LNCaP clone FGC (cell line): ENCODE results near the gene IGF2R.

Source experiments
- DNase-seq: peaks from one replicate; pipeline ENCODE4 v3.0.0-alpha.2; 2011; ENCODE audit warnings: low read depth
- H3K4me3 ChIP-seq: 2 replicates; pipeline ENCODE4 v1.5.1; 2011; ENCODE audit warnings: mild to moderate bottlenecking, low read depth, low read length, control low read depth
- CTCF ChIP-seq: IDR thresholded peaks from 2 replicates; pipeline ENCODE4 v1.5.1; 2012; ENCODE audit warnings: mild to moderate bottlenecking; ENCODE audit not compliant: control insufficient read depth, insufficient read depth; ENCODE audit errors: extremely low read depth

IGF2R gene

DNA sequence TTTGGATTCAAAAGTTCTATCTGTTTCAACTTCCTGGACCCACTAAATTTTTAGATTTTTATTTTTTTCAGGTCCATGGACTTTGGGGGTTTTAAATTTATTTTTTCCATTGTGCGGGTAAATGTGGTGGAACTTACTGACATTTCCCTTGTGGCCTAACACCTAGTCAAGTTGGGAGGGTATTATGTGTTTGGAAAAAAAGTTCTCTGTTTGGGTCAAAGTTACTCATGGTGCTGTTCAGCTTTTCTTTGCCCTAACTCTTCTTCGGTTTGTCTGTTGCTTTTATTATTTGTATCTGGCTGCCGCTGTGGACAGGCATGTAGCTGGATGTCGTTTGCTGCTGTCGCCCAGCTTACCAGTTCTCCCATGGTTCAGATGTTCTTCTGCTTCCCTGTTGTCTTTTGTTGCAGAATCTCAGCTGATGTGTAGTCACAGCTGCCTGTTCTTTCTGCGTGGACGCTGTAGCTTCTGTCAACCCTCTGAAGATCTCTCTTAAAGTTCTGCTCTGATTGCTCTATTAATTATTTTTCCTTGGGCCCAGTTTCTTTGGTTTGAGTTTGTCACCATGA, 7.9 kb downstream of the IGF2R start:
- DNase-seq = no peak
- no peak overlapping the region for H3K4me3 ChIP-seq
- no peak for TF ChIP-seq CTCF

- peak; percentile 61 for DNase-seq
- H3K4me3 ChIP-seq = no peak overlapping the region
- no peak for TF ChIP-seq CTCF
Observed at GRCh38 chr6:159977255-159977903, 8.5 kb downstream of the IGF2R start.

DNA sequence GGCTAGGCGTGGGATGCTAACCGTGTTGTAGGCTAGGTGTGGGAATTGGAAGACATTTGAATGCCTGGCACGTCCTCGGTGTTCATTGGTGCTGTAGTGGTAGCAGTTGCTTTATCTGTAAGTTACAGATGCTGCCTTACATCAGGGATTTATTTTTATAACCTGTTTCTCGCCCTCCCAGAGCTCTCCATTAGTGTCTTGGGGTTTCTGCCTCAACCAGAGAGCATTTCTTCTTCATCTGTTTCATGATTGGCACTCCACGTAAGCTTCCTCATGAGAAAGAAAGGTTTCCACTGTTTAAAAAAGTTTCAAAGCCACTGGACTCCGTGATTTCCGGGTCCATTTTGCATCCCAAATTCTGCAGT, 9.0 kb downstream of the IGF2R start:
- H3K4me3 ChIP-seq = no peak overlapping the region
- no peak for TF ChIP-seq CTCF
- DNase-seq = no peak

- no peak for DNase-seq
- TF ChIP-seq CTCF = no peak
- no peak overlapping the region for H3K4me3 ChIP-seq
Observed at GRCh38 chr6:159978291-159979135, 9.6 kb downstream of the IGF2R start.

DNA sequence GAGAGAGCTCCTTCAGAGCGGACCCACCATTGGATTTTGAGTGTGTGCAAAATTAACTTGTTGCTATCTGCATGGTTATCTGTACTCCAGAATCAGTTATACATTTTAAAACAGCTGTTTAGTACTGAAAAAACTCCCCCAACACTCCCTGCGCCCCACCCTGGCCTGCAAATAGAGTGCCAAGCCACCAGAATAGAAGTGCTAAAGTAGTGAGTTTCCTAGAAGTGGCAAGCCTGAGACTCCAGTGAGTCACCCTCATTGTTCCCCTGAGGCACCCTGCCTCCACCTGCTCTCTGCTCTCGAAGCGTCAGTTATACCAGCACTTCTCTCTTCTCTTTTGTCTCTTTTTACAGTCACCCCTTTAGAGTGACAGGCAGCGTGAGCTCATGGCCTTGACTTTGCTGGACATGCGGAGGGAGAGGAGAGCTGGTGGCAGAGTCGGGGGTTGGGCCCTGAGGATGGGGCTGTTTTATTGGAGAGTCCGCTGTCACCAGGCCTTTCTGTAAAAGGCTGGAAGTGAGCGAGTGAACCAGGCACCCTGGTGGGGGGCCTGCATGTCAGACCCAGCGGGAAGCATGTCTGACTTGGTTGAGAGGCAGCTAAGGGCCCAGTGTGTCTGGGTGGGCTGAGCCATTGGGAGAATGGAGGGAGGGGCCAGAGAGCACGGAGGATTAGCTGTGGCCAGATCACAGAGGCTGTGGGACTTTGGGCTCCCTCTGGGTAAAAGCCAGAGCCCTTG, 10.4 kb downstream of the IGF2R start:
- TF ChIP-seq CTCF = no peak
- H3K4me3 ChIP-seq = no peak overlapping the region
- no peak for DNase-seq

DNA sequence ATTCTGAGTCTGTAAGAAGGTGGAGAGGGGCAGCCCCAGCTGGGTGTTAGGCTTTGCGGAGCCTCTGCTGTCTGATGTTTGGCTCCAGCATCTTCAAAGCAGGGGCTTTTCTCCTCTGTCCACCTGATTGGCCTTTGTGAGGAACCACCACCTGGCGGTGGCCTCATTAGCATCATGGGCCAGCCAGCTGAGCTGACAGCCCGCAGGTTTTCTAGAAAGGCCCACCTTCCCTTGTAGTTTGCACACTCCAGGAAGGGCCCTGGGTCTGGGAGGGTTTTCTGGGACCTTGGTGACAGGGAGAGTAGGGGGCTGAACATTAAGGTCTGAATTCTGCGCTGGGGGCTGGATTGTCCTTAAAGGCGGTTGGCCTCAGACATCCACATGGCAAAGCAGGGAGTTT, 11.6 kb downstream of the IGF2R start:
- DNase-seq = no peak
- TF ChIP-seq CTCF = no peak
- H3K4me3 ChIP-seq = no peak overlapping the region
